ENCODE data around the gene GNA14. TPM values are rescaled to one million over a fixed set of nuclear protein-coding genes. Genes with fewer than 3 reads are reported as not detected.

Gene GNA14
- total and polyA plus RNA-seq, 2 of the 8 experiments (the other 6 are each of a cell fraction or from before 2014, with no cell fraction given), result 3.4 to 6.3 TPM

DNA sequence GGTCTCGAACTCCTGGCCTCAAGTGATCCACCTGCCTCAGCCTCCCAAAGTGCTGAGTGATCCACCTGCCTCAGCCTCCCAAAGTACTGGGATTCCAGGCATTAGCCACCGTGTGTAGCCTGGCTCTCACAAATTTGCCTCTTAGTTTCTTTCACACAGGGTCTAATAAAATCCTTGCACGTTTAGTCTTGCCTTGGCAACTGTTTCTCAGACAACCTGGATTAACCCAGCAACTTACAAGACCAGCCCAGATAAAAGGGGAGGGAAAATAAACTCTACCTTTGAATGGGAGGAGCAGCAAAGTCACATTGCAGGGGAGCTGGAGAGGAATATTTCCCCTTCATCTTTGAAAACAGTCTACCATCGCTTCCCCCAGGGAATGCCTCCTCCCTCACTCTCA lies 29.3 kb upstream of the GNA14 start:
- no peak overlapping the region for H3K4ac ChIP-seq (replicated peaks; ENCODE audit: insufficient read length, low read depth, low read length)
- no peaks in the 10 kb centered on the region for H3K27me3 ChIP-seq (replicated peaks in 1 of 4; ENCODE audit: control insufficient read depth in 3 of 4, extremely low read depth in 1 of 4, insufficient read depth in 3 of 4, low read length in 3 of 4)
- H3K18ac ChIP-seq (ENCODE audit: extremely low read depth, low read length), result no peak overlapping the region
- H3K4me3 ChIP-seq (ENCODE audit: extremely low read depth in 1 of 4, insufficient read depth in 2 of 4, low read depth in 3 of 4, low read length in 4 of 4), result no peak overlapping the region
- no peak overlapping the region for H2BK15ac ChIP-seq (ENCODE audit: low read length)
- no peak overlapping the region for H4K91ac ChIP-seq (replicated peaks; ENCODE audit: insufficient read length, low read length)
- H3K14ac ChIP-seq (ENCODE audit: insufficient read length), result no peak overlapping the region
- no peaks in the 10 kb centered on the region for H3K36me3 ChIP-seq (ENCODE audit: control insufficient read depth in 2 of 4, insufficient read depth in 4 of 4, low read length in 3 of 4)
- no peak overlapping the region for H2BK12ac ChIP-seq (ENCODE audit: low read depth, low read length)
- FAIRE-seq, result no peak
- TF ChIP-seq, protein P1, sequence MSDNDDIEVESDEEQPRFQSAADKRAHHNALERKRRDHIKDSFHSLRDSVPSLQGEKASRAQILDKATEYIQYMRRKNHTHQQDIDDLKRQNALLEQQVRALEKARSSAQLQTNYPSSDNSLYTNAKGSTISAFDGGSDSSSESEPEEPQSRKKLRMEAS (IDR thresholded peaks at IDR 0.05), result no peak
- TF ChIP-seq FOSL1 (IDR thresholded peaks at IDR 0.05; ENCODE audit: insufficient read depth, low read depth, low read length), result no peak
- no peak for TF ChIP-seq KDM4A (IDR thresholded peaks at IDR 0.05; ENCODE audit: low read depth, low read length, severe bottlenecking)
- no peak for TF ChIP-seq BRCA1 (IDR thresholded peaks at IDR 0.05; ENCODE audit: low read depth, low read length)
- no peak for TF ChIP-seq SP2 (IDR thresholded peaks at IDR 0.05; ENCODE audit: low read length)
- TF ChIP-seq, protein P2, sequence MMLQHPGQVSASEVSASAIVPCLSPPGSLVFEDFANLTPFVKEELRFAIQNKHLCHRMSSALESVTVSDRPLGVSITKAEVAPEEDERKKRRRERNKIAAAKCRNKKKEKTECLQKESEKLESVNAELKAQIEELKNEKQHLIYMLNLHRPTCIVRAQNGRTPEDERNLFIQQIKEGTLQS (IDR thresholded peaks at IDR 0.05; ENCODE audit: insufficient read depth, low read depth, low read length), result no peak
- no peak for TF ChIP-seq MAFK (IDR thresholded peaks at IDR 0.05; ENCODE audit: low read depth, low read length)
- no peak for TF ChIP-seq KDM1A (IDR thresholded peaks at IDR 0.05; ENCODE audit: borderline replicate concordance, low read length)
- TF ChIP-seq TBP (IDR thresholded peaks at IDR 0.05; ENCODE audit: low read depth, low read length), result no peak
- no peak for TF ChIP-seq GTF2F1 (IDR thresholded peaks at IDR 0.05; ENCODE audit: borderline replicate concordance, low read depth, low read length)
- no peak for TF ChIP-seq SRF (IDR thresholded peaks at IDR 0.05; ENCODE audit: low read depth, low read length)
- TF ChIP-seq CBX8 (IDR thresholded peaks at IDR 0.05; ENCODE audit: borderline replicate concordance, low read depth, low read length), result no peak
- TF ChIP-seq TCF12 (IDR thresholded peaks at IDR 0.05; ENCODE audit: low read depth, low read length), result no peak
- no peak for TF ChIP-seq CREB1 (IDR thresholded peaks at IDR 0.05)
- no peak for TF ChIP-seq POLR2A (IDR thresholded peaks at IDR 0.05; ENCODE audit: control extremely low read depth in 1 of 2, low read depth in 2 of 2, low read length in 2 of 2)
- ChIA-PET CTCF (ENCODE audit: partially characterized antibody) (interaction anchor here (0.8 to 2.1 kb wide), 4 partner anchors 13 to 438 kb away, joined by 3 to 6 read pairs (median 3); no protein-coding TSS in a partner anchor), POLR2A (ENCODE audit: partially characterized antibody) (no interaction called here)
- H3K4me1 ChIP-seq (replicated peaks in 1 of 4; ENCODE audit: control insufficient read depth in 3 of 4, insufficient read depth in 4 of 4, low read length in 3 of 4), result no peaks in the 10 kb centered on the region
- no peaks in the 10 kb centered on the region for H3K79me2 ChIP-seq (ENCODE audit: control insufficient read depth in 1 of 2, insufficient read depth in 2 of 2, low read length in 2 of 2)
- no peaks in the 10 kb centered on the region for H3K9me3 ChIP-seq (ENCODE audit: insufficient read depth in 2 of 2, low read depth in 1 of 2, low read length in 1 of 2)
- no peak overlapping the region for H2AK5ac ChIP-seq (ENCODE audit: low read depth, low read length)
- H4K20me1 ChIP-seq (replicated peaks in 1 of 2; ENCODE audit: control insufficient read depth in 1 of 2, insufficient read depth in 2 of 2, low read length in 2 of 2), result no peaks in the 10 kb centered on the region
- DNase-seq (ENCODE audit: low read depth in 1 of 2, low spot score in 2 of 2), result peak in 1 of 2 experiments; percentile 28
- 96% methylated on average over 4 of the region's 4 CpGs; no CpG with 5 or more reads in 1 of the 2 experiments for WGBS, 2 experiments (ENCODE audit: extremely low coverage in 1 of 2, insufficient coverage in 1 of 2, insufficient read length in 1 of 2, insufficient replicate concordance in 2 of 2, low coverage in 1 of 2, low lambda C conversion rate in 2 of 2, missing lambda C conversion rate in 1 of 2)
- no peaks in the 10 kb centered on the region for H3K79me1 ChIP-seq (ENCODE audit: low read depth, low read length)
- H4K8ac ChIP-seq (ENCODE audit: extremely low read depth, insufficient read depth, low read length), result no peak overlapping the region
- H3K56ac ChIP-seq (replicated peaks; ENCODE audit: insufficient read length, low read depth, low read length), result no peak overlapping the region
- no peak overlapping the region for H4K5ac ChIP-seq (ENCODE audit: insufficient read length, low read depth, low read length)
- no peak overlapping the region for H2AFZ ChIP-seq (ENCODE audit: low read length)
- H2BK120ac ChIP-seq (replicated peaks; ENCODE audit: low read depth, low read length), result no peak overlapping the region
- H3K4me2 ChIP-seq (ENCODE audit: insufficient read depth in 1 of 2, low read depth in 2 of 2, low read length in 2 of 2), result no peak overlapping the region
- H3K27ac ChIP-seq (ENCODE audit: low read depth, low read length), result no peak overlapping the region
- H2BK20ac ChIP-seq (ENCODE audit: low read length), result no peak overlapping the region
- no peaks in the 10 kb centered on the region for H3K23me2 ChIP-seq (ENCODE audit: low read depth, low read length)
- no peak overlapping the region for H3K23ac ChIP-seq (ENCODE audit: insufficient read length)
- H2BK5ac ChIP-seq (ENCODE audit: low read depth, low read length), result no peak overlapping the region
- H3K9ac ChIP-seq (replicated peaks in 1 of 4; ENCODE audit: extremely low read depth in 1 of 4, low read depth in 3 of 4, low read length in 3 of 4), result no peak overlapping the region

All from H1 (cell line).